Ishikawa (cell line): ENCODE data around the gene LCN15.
A peak's percentile ranks its signal among the peaks of the same experiment; 100 is the strongest.

Experiments used
- CEBPB ChIP-seq: IDR thresholded peaks from 2 replicates; pipeline ENCODE4 v1.6.1; 2012
- CREB1 ChIP-seq: IDR thresholded peaks from 2 replicates; pipeline ENCODE4 v1.6.1; 2012; ENCODE audit warnings: low read depth
- EGR1 ChIP-seq: IDR thresholded peaks from 2 replicates; pipeline ENCODE4 v1.6.1; 2012
- EP300 ChIP-seq: IDR thresholded peaks from 2 replicates; pipeline ENCODE4 v1.6.1; 2012; ENCODE audit warnings: borderline replicate concordance
- FOXM1 ChIP-seq: IDR thresholded peaks from 2 replicates; pipeline ENCODE4 v1.6.1; 2012; ENCODE audit warnings: low read depth, borderline replicate concordance
- MAX ChIP-seq: IDR thresholded peaks from 2 replicates; pipeline ENCODE4 v1.6.1; 2012
- NFIC ChIP-seq: IDR thresholded peaks from 2 replicates; pipeline ENCODE4 v1.6.1; 2012
- RAD21 ChIP-seq: IDR thresholded peaks from 2 replicates; pipeline ENCODE4 v1.6.1; 2012; ENCODE audit warnings: low read depth
- REST ChIP-seq: IDR thresholded peaks from 2 replicates; pipeline ENCODE4 v1.6.1; 2012; ENCODE audit warnings: low read depth, mild to moderate bottlenecking
- TAF1 ChIP-seq: IDR thresholded peaks from 2 replicates; pipeline ENCODE4 v1.6.1; 2012; ENCODE audit warnings: low read depth, mild to moderate bottlenecking
- TCF12 ChIP-seq: IDR thresholded peaks from 2 replicates; pipeline ENCODE4 v1.6.1; 2012; ENCODE audit warnings: low read depth
- TEAD4 ChIP-seq: IDR thresholded peaks from 2 replicates; pipeline ENCODE4 v1.6.1; 2012
- YY1 ChIP-seq: IDR thresholded peaks from 2 replicates; pipeline ENCODE4 v1.6.1; 2012; ENCODE audit warnings: low read depth
- ZBTB7A ChIP-seq: IDR thresholded peaks from 2 replicates; pipeline ENCODE4 v1.6.1; 2012; ENCODE audit warnings: low read depth
- TF ChIP-seq, protein P1 (sequence below): IDR thresholded peaks from 2 replicates; pipeline ENCODE4 v1.6.1; 2012

LCN15 gene

DNA sequence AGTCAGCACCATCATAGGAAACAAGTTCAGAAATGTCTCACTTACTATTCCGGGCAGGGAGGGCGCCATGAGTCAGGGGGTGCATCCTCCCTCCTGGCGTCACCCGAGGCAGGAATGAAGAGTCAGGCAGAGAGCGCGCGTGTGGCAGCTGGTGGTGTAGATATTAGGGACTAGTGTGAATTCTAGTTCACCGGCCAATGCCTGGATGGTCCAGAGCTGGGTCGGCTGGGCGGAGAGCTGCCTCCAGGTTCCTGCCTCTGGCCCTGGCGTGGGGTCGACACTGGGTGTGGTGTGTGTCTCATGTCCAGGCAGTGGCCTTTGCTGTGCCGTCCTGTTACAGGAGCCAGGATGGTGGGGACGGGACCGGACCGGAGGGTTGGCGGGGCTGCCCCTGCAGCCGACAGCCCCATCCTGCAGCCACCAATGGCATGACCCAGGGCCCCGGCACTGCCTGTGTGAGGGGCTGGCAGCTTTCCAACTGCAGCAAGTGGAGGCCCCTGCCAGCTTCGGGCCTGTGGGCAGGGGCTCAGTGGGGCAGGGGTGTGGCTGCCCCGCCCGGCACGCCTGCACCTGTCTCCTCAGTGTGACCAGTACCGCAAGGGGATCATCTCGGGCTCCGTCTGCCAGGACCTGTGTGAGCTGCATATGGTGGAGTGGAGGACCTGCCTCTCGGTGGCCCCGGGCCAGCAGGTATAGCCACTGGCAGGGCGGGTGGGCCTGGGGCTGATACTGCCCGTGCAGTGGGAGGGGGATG, 42.8 kb downstream of the LCN15 start:
- TF ChIP-seq NFIC (peak; percentile 62), YY1 (no peak)

DNA sequence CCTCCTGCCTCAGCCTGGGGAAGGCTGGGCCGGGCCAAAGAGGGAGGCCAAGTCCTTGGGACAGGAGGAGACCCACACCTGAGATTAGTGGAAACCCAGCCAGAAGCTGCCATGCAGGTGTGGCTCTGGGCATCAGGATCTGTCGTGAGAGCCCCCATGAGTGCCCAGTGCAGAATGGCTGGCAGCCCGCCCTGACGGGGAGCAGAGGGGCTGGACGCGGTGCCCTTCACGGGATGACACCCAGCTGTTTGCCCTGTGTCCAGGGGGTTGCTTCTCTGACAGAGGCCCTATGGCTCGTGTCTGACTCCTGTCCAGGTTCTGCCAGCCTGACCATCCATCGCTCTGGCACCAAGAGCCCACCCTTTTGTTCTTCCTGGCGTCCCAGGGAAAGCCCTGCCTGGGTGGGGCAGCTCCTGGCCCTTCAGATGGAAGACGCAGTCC, 43.4 kb downstream of the LCN15 start:
- TF ChIP-seq ZBTB7A (no peak), FOXM1 (no peak), NFIC (no peak), MAX (no peak), EP300 (no peak), RAD21 (no peak), TCF12 (no peak), TAF1 (no peak), REST (no peak), EGR1 (no peak), CREB1 (no peak)

DNA sequence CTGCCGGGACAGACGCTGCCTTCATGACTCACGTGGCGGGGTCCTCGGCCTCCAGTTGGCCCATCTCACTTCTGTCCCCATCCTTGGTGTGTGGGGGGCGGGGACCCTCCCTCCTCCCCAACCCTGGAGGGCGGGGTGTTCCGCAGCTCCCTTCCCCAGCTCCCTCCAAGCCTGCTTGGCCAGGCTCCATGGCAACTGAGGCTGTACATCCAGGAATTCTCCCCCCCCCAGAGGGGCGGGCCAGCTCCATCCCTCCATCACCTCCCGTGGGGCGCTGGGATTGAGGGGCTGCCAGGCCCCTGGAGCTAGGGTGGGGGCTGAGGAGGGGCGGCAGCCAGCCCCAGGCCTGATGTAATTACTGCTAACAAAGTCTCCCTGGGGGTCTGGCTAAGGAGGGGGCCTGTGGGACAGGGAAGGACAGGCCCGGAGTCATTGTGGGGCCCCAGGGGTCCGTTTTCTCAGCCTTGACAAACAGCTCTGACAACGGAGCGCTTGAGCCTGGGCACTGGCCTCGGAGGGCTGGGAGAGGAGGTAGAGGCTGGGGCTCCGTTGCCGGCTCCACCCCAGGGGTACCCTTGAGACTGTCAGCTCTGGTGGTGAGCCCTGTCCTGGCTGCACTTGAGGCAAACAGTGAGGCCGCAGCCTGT, 43.9 kb downstream of the LCN15 start:
- TF ChIP-seq TAF1 (no peak), ZBTB7A (peak; percentile 44; the same call in 1 of the 2 replicates)

DNA sequence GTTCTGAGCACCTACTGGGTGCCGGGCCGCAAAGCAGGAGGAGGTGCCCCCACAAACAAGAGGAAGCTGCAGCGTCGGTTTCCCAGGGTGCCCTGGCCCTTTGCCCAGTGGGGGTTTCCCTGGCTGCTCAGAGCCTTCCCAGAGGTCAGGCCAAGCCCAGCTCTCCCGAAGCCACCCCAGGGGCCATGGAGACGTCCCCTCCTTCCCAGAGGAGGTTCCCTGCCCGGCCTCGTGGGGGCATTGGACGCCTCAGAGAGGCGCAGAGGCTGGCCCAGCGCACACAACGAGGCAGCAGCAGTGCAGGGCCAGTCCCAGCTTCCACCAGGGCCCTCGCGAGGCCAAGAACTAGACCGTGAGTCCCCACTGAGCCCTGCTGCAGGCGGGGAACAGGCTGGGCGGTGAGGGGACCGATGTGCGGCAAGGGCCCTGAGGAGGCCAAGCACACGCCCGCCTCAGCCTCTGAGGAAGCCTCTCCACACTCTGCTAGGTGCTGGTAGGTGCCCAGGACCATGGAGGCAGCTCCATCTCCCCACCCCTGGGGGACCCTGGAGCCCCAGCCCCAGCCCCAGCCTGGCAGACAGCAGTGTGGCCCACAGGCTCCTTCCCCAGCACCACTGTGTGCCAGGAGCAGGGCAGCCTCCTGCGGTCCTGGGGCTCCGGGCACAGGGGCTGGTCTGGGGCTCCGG, 45.0 kb downstream of the LCN15 start:
- no peak for TF ChIP-seq TCF12
- no peak for TF ChIP-seq TAF1
- TF ChIP-seq NFIC: peak; percentile 45; the same call in 1 of the 2 replicates
- TF ChIP-seq FOXM1: no peak
- TF ChIP-seq TEAD4: no peak
- no peak for TF ChIP-seq CEBPB
- TF ChIP-seq YY1: no peak
- TF ChIP-seq, protein P1, sequence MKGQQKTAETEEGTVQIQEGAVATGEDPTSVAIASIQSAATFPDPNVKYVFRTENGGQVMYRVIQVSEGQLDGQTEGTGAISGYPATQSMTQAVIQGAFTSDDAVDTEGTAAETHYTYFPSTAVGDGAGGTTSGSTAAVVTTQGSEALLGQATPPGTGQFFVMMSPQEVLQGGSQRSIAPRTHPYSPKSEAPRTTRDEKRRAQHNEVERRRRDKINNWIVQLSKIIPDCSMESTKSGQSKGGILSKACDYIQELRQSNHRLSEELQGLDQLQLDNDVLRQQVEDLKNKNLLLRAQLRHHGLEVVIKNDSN: no peak

DNA sequence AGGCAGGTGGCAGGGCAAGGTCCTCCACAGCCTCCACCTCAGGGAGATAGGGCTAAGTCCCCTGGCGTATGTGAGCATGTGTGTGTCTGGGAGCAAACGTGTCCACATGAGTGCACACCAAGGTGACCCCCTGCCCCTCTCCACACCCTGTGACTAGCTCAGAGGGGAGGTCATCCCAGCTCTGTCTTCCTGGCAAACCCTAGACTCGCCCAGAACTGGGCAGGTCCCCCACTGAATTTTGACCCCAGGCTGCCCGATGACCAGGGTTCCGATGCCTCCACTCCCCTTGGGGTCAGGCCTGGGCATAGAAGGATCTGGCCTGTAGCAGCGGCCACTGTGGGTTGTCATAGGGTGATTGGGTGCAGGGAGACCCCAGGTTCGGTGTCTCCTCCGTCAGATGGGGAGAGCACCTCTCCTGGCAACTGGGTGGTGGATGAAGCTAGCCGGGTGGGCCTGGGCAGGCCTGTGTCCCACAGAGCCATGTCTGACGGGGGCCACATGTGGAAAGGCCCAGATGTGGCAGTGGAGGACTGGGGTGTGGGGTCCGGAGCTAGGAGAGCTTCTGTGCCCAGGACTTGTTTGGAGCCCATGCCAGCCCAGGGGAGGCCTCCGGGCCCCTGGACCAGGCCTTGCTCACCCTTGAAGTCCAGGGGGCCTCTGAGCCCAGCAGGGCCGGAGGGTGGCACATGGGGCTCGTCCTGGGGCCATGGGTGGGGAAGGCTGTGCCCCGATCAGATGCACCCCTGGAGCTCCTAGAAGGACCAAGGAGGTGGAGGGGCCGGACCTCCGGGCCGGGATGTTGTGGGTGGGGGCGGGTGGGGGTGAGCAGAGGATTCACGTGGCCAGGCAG, 45.7 kb downstream of the LCN15 start:
- TF ChIP-seq MAX: no peak
- TF ChIP-seq CREB1: no peak
- TF ChIP-seq EP300: no peak
- no peak for TF ChIP-seq TAF1
- TF ChIP-seq EGR1: no peak

GRCh38 chr9:136717399-136717798, 46.9 kb downstream of the LCN15 start:
- TF ChIP-seq MAX: no peak
- no peak for TF ChIP-seq CREB1
- no peak for TF ChIP-seq FOXM1

GRCh38 chr9:136714893-136715274, 49.4 kb downstream of the LCN15 start:
- TF ChIP-seq EP300 (no peak), TAF1 (no peak), EGR1 (no peak), ZBTB7A (no peak), TEAD4 (no peak), RAD21 (no peak), CEBPB (no peak)
- TF ChIP-seq, protein P1: no peak
